ENCODE results near the gene COPG2.
"Not testable (repeated sequence)": the region's sequence is repeated elsewhere in the genome, so short reads cannot be mapped to it uniquely, and the experiment has no call there.

Gene COPG2

GRCh38 chr7:130668258-130669084 lies at the start of gene COPG2:
TSS of gene COPG2 (minus strand) at chr7:130668748. CDS start at chr7:130668668, 80 bp downstream.
- peak; percentile 85 to 88 for DNase-seq

- DNase-seq, result no peak
These were observed 43.9 kb upstream of the COPG2 start for GRCh38 chr7:130712416-130712815.

- no peak for DNase-seq
These were observed 40.2 kb upstream of the COPG2 start for GRCh38 chr7:130708766-130709165.

GRCh38 chr7:130708001-130708400 lies 39.5 kb upstream of the COPG2 start:
- DNase-seq, result no peak

GRCh38 chr7:130703851-130704250 lies 35.3 kb upstream of the COPG2 start:
- DNase-seq, result no peak

GRCh38 chr7:130701650-130702049 lies 33.1 kb upstream of the COPG2 start:
- DNase-seq, result no peak

GRCh38 chr7:130700760-130701159 lies 32.2 kb upstream of the COPG2 start:
- DNase-seq, result no peak

- no peak for DNase-seq
These were observed 31.1 kb upstream of the COPG2 start for GRCh38 chr7:130699686-130700085.

- DNase-seq, result no peak
These were observed 29.3 kb upstream of the COPG2 start for GRCh38 chr7:130697820-130698219.

- no peak for DNase-seq
These were observed 27.3 kb upstream of the COPG2 start for GRCh38 chr7:130695840-130696239.

GRCh38 chr7:130692396-130692795 lies 23.8 kb upstream of the COPG2 start:
- not testable (repeated sequence) for DNase-seq

- DNase-seq, result no peak
These were observed 21.1 kb upstream of the COPG2 start for GRCh38 chr7:130689683-130690082.

- DNase-seq, result no peak
These were observed 14.5 kb upstream of the COPG2 start for GRCh38 chr7:130683026-130683425.

GRCh38 chr7:130674456-130674855 lies 5.9 kb upstream of the COPG2 start:
- no peak for DNase-seq

- no peak for DNase-seq
These were observed 4.5 kb upstream of the COPG2 start for GRCh38 chr7:130673066-130673465.

GRCh38 chr7:130672146-130672545 lies 3.6 kb upstream of the COPG2 start:
- no peak for DNase-seq

GRCh38 chr7:130669085-130669700 lies 645 bp upstream of the COPG2 start:
- no peak for DNase-seq

- DNase-seq, result no peak
These were observed 823 bp downstream of the COPG2 start for GRCh38 chr7:130667593-130668257.

- DNase-seq, result no peak
These were observed 6.1 kb downstream of the COPG2 start for GRCh38 chr7:130662426-130662825.

- no peak for DNase-seq
These were observed 13.3 kb downstream of the COPG2 start for GRCh38 chr7:130655286-130655685.

GRCh38 chr7:130654850-130655249 lies 13.7 kb downstream of the COPG2 start:
- no peak for DNase-seq

- DNase-seq, result no peak
These were observed 17.9 kb downstream of the COPG2 start for GRCh38 chr7:130650611-130651120.

GRCh38 chr7:130649004-130649790 lies 19.4 kb downstream of the COPG2 start:
- DNase-seq, result peak in 1 of 2 donors; percentile 20
